Activated naive CD4-positive, alpha-beta T cell treated with anti-CD3 and anti-CD28 coated beads for 36 hours (primary cell): ENCODE results near the gene DUSP14. TPM values are rescaled to one million over a fixed set of nuclear protein-coding genes. Genes with fewer than 3 reads are reported as not detected.
A peak's percentile ranks its signal among the peaks of the same experiment; 100 is the strongest.

Source experiments
- CTCF ChIA-PET: fragments of 350-600 bp; sonication (Branson Sonifier 250); formaldehyde crosslinking; loops from one replicate; lab custom pipeline; 2021; ENCODE audit warnings: antibody characterized with exemption; lab: Charles Lee
- DNase-seq: peaks from one replicate; pipeline ENCODE4 v3.0.0-alpha.2; 2020
- H3K27ac Mint-ChIP-seq: one replicate; pipeline ENCODE4 v1.8.0; 2021; ENCODE audit warnings: mild to moderate bottlenecking, mixed read lengths
- H3K27me3 Mint-ChIP-seq: one replicate; pipeline ENCODE4 v1.8.0; 2021; ENCODE audit warnings: low read depth, mixed read lengths
- H3K36me3 Mint-ChIP-seq: one replicate; pipeline ENCODE4 v1.8.0; 2021; ENCODE audit warnings: low read depth, mixed read lengths
- H3K4me1 Mint-ChIP-seq: one replicate; pipeline ENCODE4 v1.8.0; 2021; ENCODE audit warnings: low read depth, mixed read lengths
- H3K4me3 Mint-ChIP-seq: one replicate; pipeline ENCODE4 v1.8.0; 2021; ENCODE audit warnings: mild to moderate bottlenecking, moderate library complexity, mixed read lengths
- H3K9me3 Mint-ChIP-seq: one replicate; pipeline ENCODE4 v1.8.0; 2021; ENCODE audit warnings: mixed read lengths
- intact Hi-C: fragments of 100-400 bp; cut with micrococcal nuclease; formaldehyde crosslinking; loops from one replicate; pipeline ENCODE4 v1.15.1; 2023
- total RNA-seq, 2 experiments: library from RNA; stranded (reverse); gene quantifications; one replicate each; pipeline ENCODE4 v1.2.3, GENCODE V29; 2021

DUSP14 gene
- total RNA-seq, 2 experiments from 2014 or later: 7.0 to 7.9 TPM

GRCh38 chr17:37488607-37489196, 989 bp upstream of the DUSP14 start:
- CTCF ChIA-PET: no interaction called here
- Mint-ChIP-seq H3K36me3 (peaks cover 1% of the 10 kb centered on the region), H3K9me3 (no peaks in the 10 kb centered on the region), H3K27me3 (no peaks in the 10 kb centered on the region), H3K4me1 (peaks cover 46% of the 10 kb centered on the region), H3K27ac (peak overlapping the region; percentile 60), H3K4me3 (peak overlapping the region; percentile 87)
- DNase-seq: peak; percentile 83
- intact Hi-C loops: loop anchor here (1.0 to 2.0 kb wide), 3 partner anchors 58 to 120 kb away; partner anchors contain the start of genes ACACA, SYNRG and TADA2A

- H3K36me3 Mint-ChIP-seq: peaks cover 1% of the 10 kb centered on the region
- no peaks in the 10 kb centered on the region for H3K9me3 Mint-ChIP-seq
- CTCF ChIA-PET: no interaction called here
Observed at GRCh38 chr17:37490022-37490587, 414 bp downstream of the DUSP14 start.

GRCh38 chr17:37490638-37491614, 1.2 kb downstream of the DUSP14 start:
- H3K27ac Mint-ChIP-seq: peak overlapping the region; percentile 68
- CTCF ChIA-PET: no interaction called here
- peaks cover 49% of the 10 kb centered on the region for H3K4me1 Mint-ChIP-seq
- intact Hi-C loops: loop anchor here (1.0 kb wide), 2 partner anchors 118 to 132 kb away; no protein-coding TSS in a partner anchor
- peak; percentile 47 for DNase-seq
- no peaks in the 10 kb centered on the region for H3K27me3 Mint-ChIP-seq
- peaks cover 1% of the 10 kb centered on the region for H3K36me3 Mint-ChIP-seq
- H3K4me3 Mint-ChIP-seq: peak overlapping the region; percentile 94
- no peaks in the 10 kb centered on the region for H3K9me3 Mint-ChIP-seq

More at GRCh38 chr17:37490022-37490587, 414 bp downstream of the DUSP14 start:
- Mint-ChIP-seq H3K4me3 (peak overlapping the region; percentile 94), H3K27me3 (no peaks in the 10 kb centered on the region), H3K27ac (peak overlapping the region; percentile 68), H3K4me1 (peaks cover 49% of the 10 kb centered on the region)
- peak; percentile 82 for DNase-seq
- intact Hi-C loops: loop anchor here (1.0 kb wide), 2 partner anchors 117 to 131 kb away; no protein-coding TSS in a partner anchor

GRCh38 chr17:37492167-37492566, 2.5 kb downstream of the DUSP14 start:
- Mint-ChIP-seq H3K36me3 (peaks cover 1% of the 10 kb centered on the region), H3K9me3 (no peaks in the 10 kb centered on the region), H3K27ac (no peak overlapping the region), H3K27me3 (no peaks in the 10 kb centered on the region), H3K4me1 (peaks cover 49% of the 10 kb centered on the region), H3K4me3 (no peak overlapping the region)
- CTCF ChIA-PET: no interaction called here
- intact Hi-C loops: no loop called here
- DNase-seq: no peak

DNA sequence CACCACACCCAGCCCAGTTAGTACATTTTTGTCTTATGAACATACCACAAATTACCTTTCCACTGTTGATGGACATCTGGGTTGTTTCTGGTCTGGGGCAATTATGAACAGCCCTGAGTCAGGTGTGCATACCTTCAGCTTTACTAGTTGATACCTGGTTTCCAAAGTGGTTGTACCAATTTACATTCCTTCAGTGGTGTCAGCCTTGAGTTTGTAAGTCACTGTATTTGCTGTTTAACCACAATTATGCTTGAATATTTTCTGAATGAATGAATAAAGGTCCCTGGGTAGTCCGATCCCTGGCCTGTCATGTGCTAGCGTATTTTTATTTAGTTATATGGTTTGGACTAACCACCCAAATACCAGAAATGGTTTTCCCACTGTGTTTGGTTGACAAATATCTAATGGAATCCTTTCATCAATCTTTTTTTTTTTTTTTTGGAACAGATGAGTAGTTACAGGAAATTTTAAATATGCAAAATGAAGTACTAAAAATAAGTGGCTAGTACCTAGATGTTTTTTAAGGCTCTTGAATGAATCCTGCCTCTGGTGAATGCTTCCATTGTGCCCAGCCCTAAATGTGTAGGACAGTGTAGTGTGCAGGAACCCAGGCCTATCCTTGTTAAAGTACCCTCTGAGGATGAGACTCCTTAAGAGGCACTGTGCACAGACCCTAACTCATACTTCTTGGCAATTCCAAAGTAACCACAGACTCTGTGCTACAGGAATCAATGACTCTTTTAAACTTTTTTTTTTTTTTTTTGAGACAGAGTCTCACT, 3.7 kb downstream of the DUSP14 start:
- CTCF ChIA-PET: no interaction called here
- H3K4me3 Mint-ChIP-seq: no peak overlapping the region

DNA sequence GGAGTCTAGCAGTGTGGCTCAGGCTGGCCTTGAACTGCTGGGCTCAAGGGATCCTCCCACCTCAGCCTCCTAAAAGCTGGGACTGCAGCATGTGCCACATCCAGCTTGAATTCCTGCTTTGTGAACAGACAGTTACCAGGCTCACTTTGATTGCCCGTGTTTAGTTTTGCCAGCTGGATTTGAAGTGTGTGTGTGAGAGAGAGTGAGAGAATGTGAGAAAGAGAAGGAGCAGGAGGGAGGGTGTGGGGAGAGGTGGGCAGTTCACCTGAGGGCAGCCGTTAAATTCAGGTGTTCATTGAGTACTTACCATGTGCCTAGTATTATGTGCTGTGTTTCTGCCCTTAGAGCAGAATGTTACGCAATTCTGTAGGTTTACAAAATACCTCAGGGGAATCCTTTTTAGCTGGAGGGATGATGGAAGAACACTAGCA, 4.7 kb downstream of the DUSP14 start:
- no peak for DNase-seq
- Mint-ChIP-seq H3K4me3 (no peak overlapping the region), H3K9me3 (no peaks in the 10 kb centered on the region), H3K4me1 (peaks cover 39% of the 10 kb centered on the region), H3K27ac (no peak overlapping the region), H3K36me3 (peaks cover under 1% of the 10 kb centered on the region), H3K27me3 (no peaks in the 10 kb centered on the region)
- CTCF ChIA-PET: no interaction called here
- intact Hi-C loops: no loop called here

More for the DNA sequence above, 3.7 kb downstream of the DUSP14 start:
- Mint-ChIP-seq H3K27me3 (no peaks in the 10 kb centered on the region), H3K27ac (no peak overlapping the region), H3K4me1 (peaks cover 44% of the 10 kb centered on the region), H3K9me3 (no peaks in the 10 kb centered on the region), H3K36me3 (peaks cover 1% of the 10 kb centered on the region)
- intact Hi-C loops: no loop called here
- no peak for DNase-seq

- DNase-seq: no peak
- Mint-ChIP-seq H3K27me3 (no peaks in the 10 kb centered on the region), H3K36me3 (no peaks in the 10 kb centered on the region), H3K4me1 (peaks cover 39% of the 10 kb centered on the region), H3K9me3 (no peaks in the 10 kb centered on the region), H3K4me3 (no peak overlapping the region), H3K27ac (no peak overlapping the region)
- CTCF ChIA-PET: no interaction called here
- intact Hi-C loops: no loop called here
Observed at GRCh38 chr17:37494971-37495370, 5.3 kb downstream of the DUSP14 start.

DNA sequence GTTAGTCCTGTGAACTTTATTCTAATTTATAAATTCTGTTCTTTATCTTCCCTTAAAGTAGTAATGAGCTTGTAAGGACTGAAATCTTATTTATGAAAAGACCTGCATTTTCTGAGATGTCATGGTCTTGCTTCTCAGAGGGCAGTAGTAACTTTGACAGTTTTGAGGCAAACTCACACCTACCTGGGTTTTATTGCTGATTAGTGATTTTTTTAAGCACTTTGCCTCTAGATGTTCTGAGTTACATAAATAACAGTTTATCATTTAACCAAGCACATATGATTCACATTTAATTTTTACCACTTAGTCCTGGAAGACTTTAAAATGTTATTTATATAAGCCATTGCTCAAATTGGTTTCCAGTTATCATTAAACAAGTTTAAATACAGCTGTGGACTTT, 10.7 kb downstream of the DUSP14 start:
- H3K9me3 Mint-ChIP-seq: no peaks in the 10 kb centered on the region
- H3K4me1 Mint-ChIP-seq: no peaks in the 10 kb centered on the region
- no peak overlapping the region for H3K27ac Mint-ChIP-seq
- H3K4me3 Mint-ChIP-seq: no peak overlapping the region
- CTCF ChIA-PET: no interaction called here
- DNase-seq: no peak
- no peaks in the 10 kb centered on the region for H3K27me3 Mint-ChIP-seq
- intact Hi-C loops: no loop called here
- peaks cover 3% of the 10 kb centered on the region for H3K36me3 Mint-ChIP-seq

DNA sequence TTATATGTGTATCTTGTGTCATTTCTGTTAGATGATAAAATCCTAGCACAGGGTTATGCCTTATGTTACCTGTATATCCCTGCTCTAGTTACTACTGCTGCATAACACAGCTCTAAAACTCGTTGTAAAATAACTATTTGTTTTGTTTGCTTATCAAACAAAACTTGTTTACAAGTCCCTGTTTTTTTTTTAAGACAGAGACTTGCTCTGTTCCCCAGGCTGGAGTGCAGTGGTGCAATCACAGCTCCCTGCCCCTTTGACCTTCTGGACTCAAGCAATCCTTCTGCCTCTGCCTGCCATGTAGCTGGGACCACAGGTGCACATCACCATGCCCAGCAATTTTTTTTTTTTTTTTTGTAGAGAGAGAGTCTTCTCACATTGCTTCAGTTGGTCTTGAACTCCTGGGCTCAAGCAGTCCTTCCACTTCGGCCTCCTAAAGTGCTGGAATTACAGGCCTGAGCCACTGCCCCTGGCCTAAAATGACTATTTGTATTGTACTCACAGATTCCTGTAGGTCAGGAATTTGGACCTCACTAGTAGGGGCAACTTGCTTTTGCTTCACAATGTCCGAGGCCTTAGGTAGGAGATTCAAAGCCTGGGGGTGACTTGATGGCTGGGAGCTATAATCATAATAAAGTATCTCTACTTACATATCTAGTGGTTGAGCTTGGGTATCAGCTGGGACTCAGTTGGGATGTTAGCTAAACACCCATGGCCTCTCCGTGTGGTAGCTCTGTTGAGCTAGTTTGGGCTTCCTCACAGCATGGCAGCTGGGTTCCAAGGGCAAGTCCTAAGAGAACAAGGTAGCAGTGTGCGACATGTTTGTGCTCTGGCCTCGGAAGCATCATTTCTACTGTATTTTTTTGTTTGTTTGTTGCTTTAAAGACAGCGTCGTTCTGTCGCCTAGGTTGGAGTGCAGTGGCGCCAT, 12.6 kb downstream of the DUSP14 start:
- no peak overlapping the region for H3K27ac Mint-ChIP-seq
- H3K36me3 Mint-ChIP-seq: peaks cover 3% of the 10 kb centered on the region
- no peaks in the 10 kb centered on the region for H3K27me3 Mint-ChIP-seq
- no peak for DNase-seq
- H3K9me3 Mint-ChIP-seq: no peaks in the 10 kb centered on the region
- intact Hi-C loops: no loop called here
- peaks cover 2% of the 10 kb centered on the region for H3K4me1 Mint-ChIP-seq
- CTCF ChIA-PET: interaction anchor here (0.7 kb wide), 1 partner anchor 35 kb away, joined by 3 read pairs; no protein-coding TSS in a partner anchor
- no peak overlapping the region for H3K4me3 Mint-ChIP-seq

GRCh38 chr17:37503148-37503547, 13.5 kb downstream of the DUSP14 start:
- CTCF ChIA-PET: interaction anchor here (0.7 kb wide), 1 partner anchor 36 kb away, joined by 3 read pairs; no protein-coding TSS in a partner anchor
- Mint-ChIP-seq H3K27me3 (no peaks in the 10 kb centered on the region), H3K4me1 (peaks cover 2% of the 10 kb centered on the region), H3K4me3 (no peak overlapping the region), H3K36me3 (peaks cover 3% of the 10 kb centered on the region), H3K9me3 (no peaks in the 10 kb centered on the region), H3K27ac (no peak overlapping the region)
- DNase-seq: no peak
- intact Hi-C loops: no loop called here

DNA sequence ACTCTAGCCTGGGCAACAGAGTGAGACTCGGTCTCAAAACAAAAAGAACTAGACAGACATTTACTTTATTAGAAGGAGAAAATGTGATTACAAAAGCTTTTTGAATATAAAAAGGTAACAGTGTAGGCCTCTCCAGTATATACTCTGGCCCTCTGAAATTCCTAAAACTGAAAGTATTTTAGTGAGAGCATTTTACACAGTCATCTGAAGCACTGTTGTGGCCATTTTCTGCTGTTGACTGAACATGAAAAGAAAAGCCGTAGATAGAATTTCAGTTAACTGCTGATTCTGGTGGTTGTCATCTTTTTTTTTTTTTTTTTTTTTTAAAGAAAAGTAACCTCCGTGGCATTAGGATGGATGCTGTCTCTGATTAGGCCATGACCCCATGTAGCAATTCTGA, 15.6 kb downstream of the DUSP14 start:
- no peak overlapping the region for H3K4me3 Mint-ChIP-seq
- CTCF ChIA-PET: no interaction called here
- H3K27ac Mint-ChIP-seq: no peak overlapping the region
- H3K27me3 Mint-ChIP-seq: no peaks in the 10 kb centered on the region
- no peaks in the 10 kb centered on the region for H3K9me3 Mint-ChIP-seq
- intact Hi-C loops: no loop called here
- no peak for DNase-seq
- H3K4me1 Mint-ChIP-seq: peaks cover 5% of the 10 kb centered on the region
- peaks cover 3% of the 10 kb centered on the region for H3K36me3 Mint-ChIP-seq
